OCI-LY3 (cell line): ENCODE results near the gene SLC25A21.
"Not testable (repeated sequence)": the region's sequence is repeated elsewhere in the genome, so short reads cannot be mapped to it uniquely, and the experiment has no call there.

Experiments
- H2AFZ ChIP-seq: fragments of 200-600, 300-600 bp; shearing (Covaris generic); 2 replicates; pipeline ENCODE4 v1.6.0; 2014; ENCODE audit warnings: antibody characterized with exemption, low read depth, low read length
- H3K27ac ChIP-seq: fragments of 200-600, 300-600 bp; sonication (generic); 2 replicates; pipeline ENCODE4 v1.5.1; 2014; ENCODE audit warnings: mild to moderate bottlenecking, low read length, moderate library complexity, mixed read lengths
- H3K27me3 ChIP-seq: fragments of 200-600, 300-600 bp; sonication (generic); 2 replicates; pipeline ENCODE4 v1.6.1; 2014; ENCODE audit warnings: low read depth, low read length, mixed read lengths
- H3K36me3 ChIP-seq: fragments of 200-600, 300-600 bp; sonication (generic); replicated peaks from 2 replicates; pipeline ENCODE3; 2014; ENCODE audit warnings: low read depth, low read length, mixed read lengths
- H3K4me1 ChIP-seq: fragments of 300-600, 200-600 bp; sonication (generic); 2 replicates; pipeline ENCODE4 v1.6.1; 2014; ENCODE audit warnings: low read length, mixed read lengths
- H3K4me2 ChIP-seq: fragments of 200-600, 300-600 bp; sonication (generic); 2 replicates; pipeline ENCODE4 v1.6.1; 2014; ENCODE audit warnings: low read length, mixed read lengths
- H3K4me3 ChIP-seq: fragments of 300-600, 200-600 bp; sonication (generic); 2 replicates; pipeline ENCODE4 v1.5.1; 2014; ENCODE audit warnings: antibody characterized with exemption, mild to moderate bottlenecking, low read length, moderate library complexity
- H3K79me2 ChIP-seq: fragments of 300-600, 200-600 bp; shearing (Covaris generic); 2 replicates; pipeline ENCODE4 v1.6.1; 2014; ENCODE audit warnings: mild to moderate bottlenecking, low read length, mixed read lengths
- H3K9ac ChIP-seq: fragments of 300-600, 200-600 bp; shearing (Covaris generic); 2 replicates; pipeline ENCODE4 v1.6.0; 2014; ENCODE audit warnings: mild to moderate bottlenecking, low read length, moderate library complexity
- H3K9me3 ChIP-seq: fragments of 200-600, 300-600 bp; shearing (Covaris generic); 2 replicates; pipeline ENCODE4 v1.6.1; 2014; ENCODE audit warnings: low read length, mixed read lengths; ENCODE audit not compliant: insufficient read depth
- H4K20me1 ChIP-seq: fragments of 200-600, 300-600 bp; sonication (generic); 2 replicates; pipeline ENCODE4 v1.6.1; 2016; ENCODE audit warnings: low read length, mixed read lengths; ENCODE audit not compliant: insufficient read depth
- CTCF ChIP-seq: fragments of 200-600, 300-600 bp; sonication (generic); IDR thresholded peaks from 2 replicates; pipeline ENCODE4 v1.5.1; 2014; ENCODE audit warnings: antibody characterized with exemption, low read length, low read depth
- EZH2phosphoT487 ChIP-seq: fragments of 200-600 bp; shearing (Covaris generic); IDR thresholded peaks from 2 replicates; pipeline ENCODE4 v1.6.1; 2018; ENCODE audit warnings: antibody characterized with exemption, mixed run types, low read depth

SLC25A21 gene

DNA sequence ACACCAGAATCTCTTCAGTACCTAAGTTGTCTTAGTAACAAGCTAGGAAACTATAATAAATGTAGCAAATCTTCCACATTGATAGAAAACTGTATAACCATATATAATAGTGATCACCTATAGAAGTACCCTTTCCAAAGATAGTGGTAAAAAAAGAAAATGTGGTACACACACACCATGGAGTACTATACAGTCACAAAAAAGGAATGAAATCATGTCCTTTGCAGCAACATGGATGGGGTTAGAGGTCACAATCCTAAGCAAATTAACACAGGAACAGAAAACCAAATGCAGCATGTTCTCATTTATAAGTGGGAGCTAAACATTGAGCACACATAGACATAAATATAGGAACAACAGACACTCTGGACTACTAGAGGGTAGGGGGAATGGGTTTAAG is 90.5 kb downstream of the SLC25A21 start:
- H3K27ac ChIP-seq, result no peak overlapping the region
- H3K79me2 ChIP-seq, result no peaks in the 10 kb centered on the region
- peaks cover 2% of the 10 kb centered on the region; the same call in 1 of the 2 replicates for H3K4me1 ChIP-seq
- H3K4me2 ChIP-seq, result no peak overlapping the region
- TF ChIP-seq CTCF (no peak), EZH2phosphoT487 (no peak)
- H3K4me3 ChIP-seq, result no peak overlapping the region
- no peaks in the 10 kb centered on the region for H4K20me1 ChIP-seq
- H3K9ac ChIP-seq, result no peak overlapping the region
- H3K36me3 ChIP-seq, result no peaks in the 10 kb centered on the region
- H3K27me3 ChIP-seq, result no peaks in the 10 kb centered on the region
- no peaks in the 10 kb centered on the region for H3K9me3 ChIP-seq
- no peak overlapping the region for H2AFZ ChIP-seq

DNA sequence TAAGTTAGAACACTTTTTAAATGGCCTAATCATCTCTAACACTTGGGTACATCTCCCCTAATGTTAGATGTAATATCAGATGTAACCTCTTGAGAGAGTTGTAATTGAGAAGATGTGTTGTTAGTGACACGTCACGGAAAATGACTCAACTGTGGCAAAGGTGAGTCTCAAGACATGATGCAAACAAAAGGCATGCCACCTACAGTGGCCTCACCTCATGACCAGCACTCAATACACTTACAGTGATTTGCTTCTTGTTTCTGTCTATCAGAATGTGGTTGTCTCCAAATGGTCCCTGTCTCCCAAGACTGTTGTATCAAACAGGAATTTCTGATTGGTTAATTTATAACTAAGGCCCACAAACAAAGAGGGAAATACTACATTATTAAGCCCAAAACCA is 91.2 kb downstream of the SLC25A21 start:
- Histone ChIP-seq H3K9me3 (no peaks in the 10 kb centered on the region), H3K27ac (no peak overlapping the region), H3K9ac (no peak overlapping the region), H3K27me3 (no peaks in the 10 kb centered on the region), H3K36me3 (no peaks in the 10 kb centered on the region), H3K4me3 (no peak overlapping the region), H3K4me1 (peaks cover 2% of the 10 kb centered on the region; the same call in 1 of the 2 replicates), H4K20me1 (no peaks in the 10 kb centered on the region), H2AFZ (no peak overlapping the region), H3K79me2 (no peaks in the 10 kb centered on the region), H3K4me2 (no peak overlapping the region)
- TF ChIP-seq EZH2phosphoT487 (no peak), CTCF (no peak)

DNA sequence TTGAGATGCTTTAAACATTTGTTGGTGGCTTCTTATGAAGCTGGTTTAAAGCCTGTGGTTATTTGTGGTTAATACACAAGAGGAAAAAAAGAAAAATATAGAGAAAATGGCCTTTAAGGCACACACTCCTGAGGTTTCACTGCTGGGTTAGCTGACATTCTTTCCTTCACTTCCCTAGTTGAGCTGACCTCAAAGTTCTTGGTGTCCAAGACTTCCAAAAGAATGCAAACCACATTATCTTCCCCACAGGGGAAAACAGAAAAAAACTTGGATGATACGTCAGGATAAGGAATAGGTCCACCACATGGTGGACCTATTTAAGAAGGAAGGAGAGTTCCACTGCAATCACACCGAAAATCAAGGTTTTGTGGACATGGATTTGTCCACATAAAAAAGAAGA is 94.3 kb downstream of the SLC25A21 start:
- no peak for TF ChIP-seq CTCF
- no peak for TF ChIP-seq EZH2phosphoT487
- no peaks in the 10 kb centered on the region for H3K79me2 ChIP-seq
- no peaks in the 10 kb centered on the region for H3K36me3 ChIP-seq
- peaks cover 11% of the 10 kb centered on the region for H3K4me1 ChIP-seq
- H4K20me1 ChIP-seq, result no peaks in the 10 kb centered on the region
- no peak overlapping the region for H3K27ac ChIP-seq
- H3K9me3 ChIP-seq, result no peaks in the 10 kb centered on the region
- no peaks in the 10 kb centered on the region for H3K27me3 ChIP-seq
- H3K9ac ChIP-seq, result no peak overlapping the region
- H3K4me3 ChIP-seq, result no peak overlapping the region
- no peak overlapping the region for H3K4me2 ChIP-seq
- H2AFZ ChIP-seq, result no peak overlapping the region

- H3K36me3 ChIP-seq, H2AFZ ChIP-seq, H3K9ac ChIP-seq, H3K4me3 ChIP-seq, H4K20me1 ChIP-seq, H3K79me2 ChIP-seq, H3K4me2 ChIP-seq, H3K27ac ChIP-seq, H3K27me3 ChIP-seq, H3K9me3 ChIP-seq: not testable (repeated sequence)
- peaks cover 11% of the 10 kb centered on the region for H3K4me1 ChIP-seq
Observed at GRCh38 chr14:37074320-37074719, 98.1 kb downstream of the SLC25A21 start.
